ENCODE results near the gene POLR2J.
A peak's percentile ranks its signal among the peaks of the same experiment; 100 is the strongest.

Gene POLR2J

DNA sequence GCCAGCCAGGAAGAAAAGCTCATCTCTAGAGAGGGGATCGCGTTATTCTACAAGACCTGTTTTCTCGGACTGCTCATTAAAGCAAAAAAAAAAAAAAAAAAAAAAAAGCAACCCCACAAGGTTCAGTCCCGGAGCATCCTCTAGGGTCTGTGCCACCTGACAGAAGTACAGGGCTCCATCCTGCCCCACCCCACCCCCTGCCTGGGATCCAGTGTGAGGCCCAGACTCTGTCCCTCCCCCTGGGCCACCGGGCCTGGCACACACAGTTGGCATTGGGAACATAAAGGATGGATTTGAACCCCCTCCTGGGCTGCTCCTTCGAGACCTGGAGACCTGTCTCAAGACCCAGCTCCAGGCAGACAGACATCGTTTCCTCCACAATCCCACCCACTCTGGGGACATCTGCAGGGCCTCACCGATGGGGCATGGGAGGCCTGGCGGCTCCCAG lies 44.7 kb downstream of the POLR2J start:
- no peak for DNase-seq

- DNase-seq, result peak; percentile 69
These were observed 45.3 kb downstream of the POLR2J start, which contains the start of gene ORAI2 for GRCh38 chr7:102433219-102434038. TSS of gene ORAI2 (plus strand) at chr7:102433575. CDS start at chr7:102438957, 5,382 bp downstream.

- no peak for DNase-seq
These were observed 46.1 kb downstream of the POLR2J start for GRCh38 chr7:102432442-102433218.

DNA sequence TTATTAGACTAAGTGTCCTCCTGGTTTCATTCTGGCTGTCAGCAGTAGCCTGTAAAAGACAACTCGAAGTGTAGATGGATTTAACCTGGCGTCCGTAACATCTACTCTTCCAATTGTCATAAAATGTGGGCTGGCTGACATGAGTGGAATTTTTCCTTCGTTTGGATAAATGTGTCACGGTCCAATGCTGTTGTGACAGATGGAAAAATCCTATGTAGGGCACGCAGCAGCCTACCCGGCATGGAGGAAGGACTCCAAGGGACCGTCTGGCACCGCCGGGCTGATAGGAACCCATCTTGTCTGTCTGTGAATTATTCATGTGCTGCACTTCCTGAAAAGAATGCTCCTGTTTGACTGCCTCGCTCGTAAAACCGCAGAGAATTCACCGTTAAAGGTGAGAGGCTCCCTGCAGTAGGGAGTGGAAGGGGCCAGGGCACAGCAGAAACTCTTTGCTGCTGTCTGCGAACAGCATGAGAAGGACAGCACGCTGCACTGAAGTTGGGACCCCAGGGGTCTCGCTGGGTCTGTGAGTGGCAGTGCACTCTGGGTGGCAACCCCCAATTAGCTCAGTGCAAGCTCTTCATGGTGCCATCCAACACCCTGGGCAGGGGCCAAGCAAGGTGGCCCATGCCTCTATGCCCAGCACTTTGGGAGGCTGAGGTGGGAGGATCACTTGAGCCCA lies 47.0 kb downstream of the POLR2J start:
- peak; percentile 11 for DNase-seq

- DNase-seq, result no peak
These were observed 49.4 kb downstream of the POLR2J start for GRCh38 chr7:102429141-102429899.

DNA sequence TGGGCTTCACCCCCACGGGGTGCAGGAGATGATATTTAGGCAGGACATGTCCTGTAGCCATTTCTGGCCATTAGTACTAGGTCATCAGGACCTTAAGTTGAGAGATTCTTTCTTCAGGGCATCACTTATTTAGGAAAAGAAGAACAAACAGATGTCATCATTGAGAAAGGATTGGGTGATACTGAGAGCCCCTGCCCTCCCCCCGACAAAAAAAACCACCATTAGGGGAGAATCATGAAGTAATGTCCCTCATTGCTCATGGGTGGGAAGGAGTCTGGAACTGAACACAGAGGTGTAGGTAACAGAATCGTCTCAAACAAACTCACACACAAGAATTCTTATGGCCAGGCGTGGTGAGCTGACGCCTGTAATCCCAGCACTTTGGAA lies 51.7 kb downstream of the POLR2J start:
- DNase-seq, result no peak

GRCh38 chr7:102426268-102427018 lies 52.3 kb downstream of the POLR2J start:
- no peak for DNase-seq

DNA sequence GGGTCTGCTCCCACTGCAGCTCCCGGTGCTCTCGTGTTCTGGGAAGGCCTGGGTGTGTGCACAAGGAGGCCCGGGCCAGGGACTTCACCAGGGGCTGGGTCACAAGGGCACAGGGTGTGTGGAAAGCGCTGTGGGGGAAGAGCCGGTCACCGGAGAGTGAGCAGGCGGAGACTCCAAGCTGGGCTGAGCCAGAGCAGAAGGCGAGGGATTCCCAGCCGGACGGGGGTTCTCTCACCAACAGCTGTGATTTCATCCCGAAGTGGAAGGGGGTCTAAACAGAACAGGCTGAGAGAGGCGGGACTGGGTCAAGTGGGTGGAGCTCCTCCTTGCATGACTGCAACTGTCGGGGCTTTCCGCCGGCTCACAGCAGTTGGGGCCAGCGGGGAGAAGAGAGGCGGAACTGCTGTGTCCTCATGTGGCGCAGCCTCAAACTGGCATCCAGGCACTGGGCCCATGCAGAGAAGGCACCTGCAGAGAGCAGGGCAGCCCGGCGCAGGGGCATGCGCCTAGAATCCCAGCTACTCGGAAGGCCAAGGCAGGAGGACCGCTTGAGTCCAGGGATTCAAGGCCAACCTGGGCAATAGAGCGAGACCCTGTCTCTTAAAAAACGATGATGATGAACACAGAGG lies 53.0 kb downstream of the POLR2J start:
- DNase-seq, result no peak

GRCh38 chr7:102424787-102425218 lies 53.9 kb downstream of the POLR2J start:
- no peak for DNase-seq

GRCh38 chr7:102424129-102424551 lies 54.6 kb downstream of the POLR2J start:
- no peak for DNase-seq
